Esophagus muscularis mucosa (tissue), 4 donors: Measurements from ENCODE around the gene CRYGD. TPM values are rescaled to one million over a fixed set of nuclear protein-coding genes. Genes with fewer than 3 reads are reported as not detected.
"Not testable (repeated sequence)": the region's sequence is repeated elsewhere in the genome, so short reads cannot be mapped to it uniquely, and the experiment has no call there.

Experiments
- DNase-seq: peaks from one replicate; pipeline ENCODE4 v3.0.0-alpha.2; 2017; ENCODE audit errors: extremely low spot score
- H3K27ac ChIP-seq, 4 donors: fragments of 200-600 bp; sonication (generic); replicated peaks in 1 of 4; 1 replicate in 3 of 4; 2 replicates in 1 of 4; pipeline ENCODE4 v1.5.1; 2016 to 2019; ENCODE audit warnings: mild to moderate bottlenecking in 1 of 4
- H3K27me3 ChIP-seq, 4 donors: fragments of 200-600 bp; sonication (generic); one replicate each; pipeline versions ENCODE4 v1.5.1 to v1.6.0; 2016 to 2019
- H3K36me3 ChIP-seq, 4 donors: fragments of 200-600 bp; sonication (generic); one replicate each; pipeline ENCODE4 v1.5.1; 2016 to 2019
- H3K4me1 ChIP-seq, 4 donors: fragments of 200-600 bp; sonication (generic); one replicate each; pipeline ENCODE4 v1.5.1; 2016 to 2019
- H3K4me3 ChIP-seq, 4 donors: fragments of 200-600 bp; sonication (generic); 1 replicate in 2 of 4; 2 replicates in 2 of 4; pipeline ENCODE4 v1.5.1; 2016 to 2019; ENCODE audit warnings: mild to moderate bottlenecking in 4 of 4, moderate library complexity in 1 of 4
- H3K9me3 ChIP-seq, 4 donors: fragments of 200-600 bp; sonication (generic); 1 replicate in 3 of 4; 2 replicates in 1 of 4; pipeline ENCODE4 v1.5.1; 2016 to 2019
- EP300 ChIP-seq: sonication (generic); formaldehyde crosslinking; IDR thresholded peaks from one replicate; pipeline ENCODE4 v1.6.1; 2017; ENCODE audit warnings: antibody characterized with exemption
- POLR2A ChIP-seq: fragments of 450-650 bp; IDR thresholded peaks from one replicate; pipeline ENCODE4 v1.6.1; 2017; ENCODE audit warnings: antibody characterized with exemption, moderate library complexity, mild to moderate bottlenecking, low read depth
- POLR2AphosphoS5 ChIP-seq, 2 donors: sonication (generic); formaldehyde crosslinking; IDR thresholded peaks; one replicate each; pipeline ENCODE4 v1.6.1; 2017; ENCODE audit warnings: antibody characterized with exemption in 2 of 2
- WGBS: methylation state at CpG from one replicate; pipeline ENCODE4 v1.1.5; 2018; 5-methylcytosine and 5-hydroxymethylcytosine counted together
- intact Hi-C: fragments of 100-400 bp; cut with DNase I; formaldehyde crosslinking; loops from one replicate; pipeline ENCODE4 v1.15.1; 2023
- total RNA-seq, 4 donors: library from RNA; depleted of rRNA; stranded (reverse); fragments of >200 nt; gene quantifications; one replicate each; pipeline versions ENCODE4 v1.1.0 to v1.2.1, GENCODE V29; 2016
- TF ChIP-seq, protein P1 (sequence below), 3 experiments: fragments of 200-600 bp in 2 of 3; fragments of 450-650 bp in 1 of 3; sonication (generic) in 2 of 3; IDR thresholded peaks; one replicate each; pipeline ENCODE4 v1.5.1; 2017 to 2019; ENCODE audit warnings: antibody characterized with exemption in 3 of 3, mild to moderate bottlenecking in 2 of 3, moderate library complexity in 1 of 3

CRYGD gene
- total RNA-seq, 4 donors from 2014 or later, result not detected

DNA sequence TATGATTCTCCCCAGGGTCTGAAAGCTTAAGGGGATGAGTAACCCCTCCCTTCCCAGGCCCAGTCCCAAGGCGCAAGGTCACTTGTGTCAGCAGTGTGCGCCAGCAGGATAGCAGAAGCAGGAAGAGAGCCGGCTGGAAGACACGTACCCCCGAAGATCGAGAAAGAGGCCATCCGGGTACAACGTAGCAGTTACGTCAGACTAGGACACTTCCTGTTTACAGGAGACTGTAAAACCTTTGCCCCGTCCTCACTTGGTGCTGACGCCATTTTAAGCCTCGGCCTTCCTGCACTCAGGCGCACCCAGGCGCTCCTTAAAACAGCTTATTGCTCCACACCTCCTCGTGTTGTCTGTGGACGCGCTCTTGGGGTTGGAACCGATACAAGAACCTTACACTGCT, 15.1 kb upstream of the CRYGD start:
- DNase-seq, result no peak
- intact Hi-C loops, result no loop called here
- Histone ChIP-seq H3K27ac (no peak overlapping the region), H3K9me3 (no peaks in the 10 kb centered on the region), H3K4me3 (no peak overlapping the region), H3K4me1 (peaks cover 0 to 22% (median 19%) of the 10 kb centered on the region in 4 donors), H3K36me3 (no peaks in the 10 kb centered on the region), H3K27me3 (no peaks in the 10 kb centered on the region)
- WGBS, result 91% methylated on average over 18 of the region's 18 CpGs
- TF ChIP-seq, protein P1, sequence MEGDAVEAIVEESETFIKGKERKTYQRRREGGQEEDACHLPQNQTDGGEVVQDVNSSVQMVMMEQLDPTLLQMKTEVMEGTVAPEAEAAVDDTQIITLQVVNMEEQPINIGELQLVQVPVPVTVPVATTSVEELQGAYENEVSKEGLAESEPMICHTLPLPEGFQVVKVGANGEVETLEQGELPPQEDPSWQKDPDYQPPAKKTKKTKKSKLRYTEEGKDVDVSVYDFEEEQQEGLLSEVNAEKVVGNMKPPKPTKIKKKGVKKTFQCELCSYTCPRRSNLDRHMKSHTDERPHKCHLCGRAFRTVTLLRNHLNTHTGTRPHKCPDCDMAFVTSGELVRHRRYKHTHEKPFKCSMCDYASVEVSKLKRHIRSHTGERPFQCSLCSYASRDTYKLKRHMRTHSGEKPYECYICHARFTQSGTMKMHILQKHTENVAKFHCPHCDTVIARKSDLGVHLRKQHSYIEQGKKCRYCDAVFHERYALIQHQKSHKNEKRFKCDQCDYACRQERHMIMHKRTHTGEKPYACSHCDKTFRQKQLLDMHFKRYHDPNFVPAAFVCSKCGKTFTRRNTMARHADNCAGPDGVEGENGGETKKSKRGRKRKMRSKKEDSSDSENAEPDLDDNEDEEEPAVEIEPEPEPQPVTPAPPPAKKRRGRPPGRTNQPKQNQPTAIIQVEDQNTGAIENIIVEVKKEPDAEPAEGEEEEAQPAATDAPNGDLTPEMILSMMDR (IDR thresholded peaks at IDR 0.05), result no peak
- TF ChIP-seq EP300, result no peak
- no peak for TF ChIP-seq POLR2A
- no peak for TF ChIP-seq POLR2AphosphoS5 (IDR thresholded peaks at IDR 0.05)

GRCh38 chr2:208138334-208138733, 14.0 kb upstream of the CRYGD start:
- H3K27me3 ChIP-seq, H3K4me3 ChIP-seq, H3K9me3 ChIP-seq, DNase-seq, intact Hi-C loops, H3K36me3 ChIP-seq, H3K27ac ChIP-seq: not testable (repeated sequence)
- WGBS, result 93% methylated on average over 7 of the region's 7 CpGs
- H3K4me1 ChIP-seq, result peaks cover 0 to 22% (median 19%) of the 10 kb centered on the region in 4 donors

DNA sequence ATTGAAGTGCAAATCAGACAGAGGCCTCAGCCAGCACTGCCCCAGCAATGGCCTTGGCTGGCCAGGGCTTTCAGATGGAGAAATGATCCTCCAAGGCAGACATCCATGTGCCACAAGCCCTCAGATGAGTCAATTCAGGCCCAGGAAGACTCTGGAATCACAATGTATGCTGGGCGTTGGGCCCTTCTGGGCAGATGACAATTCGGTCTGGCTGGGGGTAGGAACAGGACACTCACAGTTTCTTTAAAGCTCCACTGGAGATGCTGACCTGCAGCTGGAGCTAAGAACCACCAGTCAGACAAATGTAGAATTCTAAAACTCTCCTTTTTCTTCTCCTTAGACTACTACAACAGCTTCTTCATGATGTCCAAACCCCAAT, 12.4 kb upstream of the CRYGD start:
- no CpG with 5 or more reads among the region's 2 CpGs for WGBS
- Histone ChIP-seq H3K4me3 (no peak overlapping the region), H3K27me3 (no peaks in the 10 kb centered on the region), H3K27ac (peak overlapping the region in 2 of 4 donors; percentile 27 to 48), H3K36me3 (no peaks in the 10 kb centered on the region), H3K9me3 (no peaks in the 10 kb centered on the region), H3K4me1 (peaks cover 0 to 22% (median 19%) of the 10 kb centered on the region in 4 donors)
- DNase-seq, result no peak
- no peak for TF ChIP-seq POLR2A
- no peak for TF ChIP-seq EP300
- TF ChIP-seq, protein P1 (IDR thresholded peaks at IDR 0.05), result no peak
- TF ChIP-seq POLR2AphosphoS5 (IDR thresholded peaks at IDR 0.05), result no peak
- intact Hi-C loops, result no loop called here

- Histone ChIP-seq H3K4me1 (peaks cover 0 to 22% (median 19%) of the 10 kb centered on the region in 4 donors), H3K36me3 (no peaks in the 10 kb centered on the region), H3K27me3 (no peaks in the 10 kb centered on the region), H3K4me3 (no peak overlapping the region), H3K9me3 (no peaks in the 10 kb centered on the region), H3K27ac (peak overlapping the region in 2 of 4 donors; percentile 27 to 48)
- 57% methylated on average over 11 of the region's 11 CpGs for WGBS
- no peak for DNase-seq
- intact Hi-C loops, result no loop called here
- no peak for TF ChIP-seq EP300
- TF ChIP-seq POLR2AphosphoS5 (IDR thresholded peaks at IDR 0.05), result no peak
- no peak for TF ChIP-seq POLR2A
- TF ChIP-seq, protein P1 (IDR thresholded peaks at IDR 0.05), result no peak
Measured at GRCh38 chr2:208135794-208136715, 11.7 kb upstream of the CRYGD start.

DNA sequence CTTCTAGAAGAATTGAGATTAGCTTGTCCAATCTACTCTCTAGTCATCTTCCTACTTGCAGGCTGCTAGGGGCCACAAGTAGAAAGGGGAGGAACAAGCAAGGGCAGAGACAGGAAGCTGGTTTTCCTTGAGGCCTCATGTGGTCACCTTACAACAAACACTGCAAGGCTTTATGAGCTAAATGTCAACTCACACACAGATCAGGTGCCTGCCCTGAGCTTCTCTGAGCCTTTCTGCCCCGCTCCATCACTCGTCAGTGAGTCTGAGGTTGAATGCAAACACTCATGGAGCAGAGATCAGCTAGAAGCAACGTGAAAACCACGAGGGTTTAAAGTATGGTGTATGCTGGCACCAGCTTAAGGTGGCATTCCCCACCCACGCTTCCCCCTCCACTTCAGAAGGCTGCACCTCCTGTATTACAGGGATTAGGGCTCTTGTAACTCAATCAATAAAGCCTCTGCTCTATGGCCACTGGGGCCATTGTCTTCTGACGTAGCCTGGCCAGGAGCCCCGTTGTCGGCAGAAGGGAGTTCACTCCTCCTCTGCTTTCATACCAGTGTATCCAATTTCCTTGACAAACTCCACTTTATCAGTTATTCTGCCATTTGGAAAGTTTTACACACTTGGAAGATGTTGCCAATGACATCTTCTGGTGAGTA, 10.7 kb upstream of the CRYGD start:
- Histone ChIP-seq H3K27me3 (no peaks in the 10 kb centered on the region), H3K4me3 (no peak overlapping the region), H3K36me3 (no peaks in the 10 kb centered on the region), H3K27ac (no peak overlapping the region), H3K4me1 (peaks cover 0 to 22% (median 19%) of the 10 kb centered on the region in 4 donors), H3K9me3 (no peaks in the 10 kb centered on the region)
- intact Hi-C loops, result no loop called here
- WGBS, result 46% methylated on average over 7 of the region's 8 CpGs
- no peak for TF ChIP-seq EP300
- TF ChIP-seq, protein P1 (IDR thresholded peaks at IDR 0.05), result no peak
- TF ChIP-seq POLR2A, result no peak
- no peak for TF ChIP-seq POLR2AphosphoS5 (IDR thresholded peaks at IDR 0.05)
- DNase-seq, result no peak
